GM12873 (cell line): ENCODE results near the gene ALAS1.

Experiments
- CTCF ChIP-seq: IDR thresholded peaks from 2 replicates; pipeline ENCODE4 v1.5.1; 2012; ENCODE audit warnings: low read depth, mild to moderate bottlenecking, moderate library complexity, low read length, control low read depth; ENCODE audit not compliant: insufficient read depth; ENCODE audit errors: missing control alignments

Gene ALAS1

DNA sequence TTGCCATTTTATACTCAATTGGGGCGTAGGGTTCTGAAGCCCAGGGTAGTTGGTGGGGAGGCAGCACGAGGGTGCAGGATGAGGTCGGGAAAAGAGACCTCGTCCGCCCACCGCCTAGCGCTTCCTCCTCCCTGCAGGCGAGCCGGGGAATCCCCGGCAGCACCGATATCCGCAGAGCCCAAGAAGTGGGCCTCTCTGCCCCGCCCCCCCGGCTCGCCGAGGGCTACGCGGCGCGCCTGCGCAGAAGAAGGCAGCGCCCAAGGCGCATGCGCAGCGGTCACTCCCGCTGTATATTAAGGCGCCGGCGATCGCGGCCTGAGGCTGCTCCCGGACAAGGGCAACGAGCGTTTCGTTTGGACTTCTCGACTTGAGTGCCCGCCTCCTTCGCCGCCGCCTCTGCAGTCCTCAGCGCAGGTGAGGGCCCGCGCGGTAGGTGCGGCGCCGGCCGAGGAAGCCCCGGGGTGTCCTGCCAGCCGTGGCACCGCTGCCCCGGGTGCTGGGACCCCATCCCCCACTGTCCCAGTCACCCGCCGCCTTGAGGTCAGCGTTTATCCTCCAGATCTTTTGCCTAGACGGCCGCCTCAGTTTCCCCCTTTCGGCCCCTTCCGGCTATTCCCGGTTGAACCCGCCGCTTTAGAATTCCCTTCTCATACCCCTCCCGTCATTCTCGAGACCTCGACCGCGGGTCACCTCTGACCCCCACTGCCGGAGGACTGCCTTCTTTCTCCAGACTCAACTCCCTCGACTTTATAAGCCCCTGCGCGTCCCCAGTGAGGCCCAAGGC lies at the start of gene ALAS1:
Gene ALAS1, plus strand, starts transcription at position 319 of the 784 bp plus-strand sequence. CDS start 1,082 bp downstream, outside the sequence.
- no peak for TF ChIP-seq CTCF

GRCh38 chr3:52149021-52149420 lies 48.9 kb upstream of the ALAS1 start:
- no peak for TF ChIP-seq CTCF

- TF ChIP-seq CTCF: no peak
Measured at GRCh38 chr3:52149726-52150125, 48.2 kb upstream of the ALAS1 start.

- TF ChIP-seq CTCF: no peak
Measured at GRCh38 chr3:52150357-52150756, 47.6 kb upstream of the ALAS1 start.

GRCh38 chr3:52150860-52151259 lies 47.1 kb upstream of the ALAS1 start:
- no peak for TF ChIP-seq CTCF

- TF ChIP-seq CTCF: peak; percentile 4
Measured at GRCh38 chr3:52153389-52154096, 44.4 kb upstream of the ALAS1 start.
